ENCODE data around the gene ASPM. TPM values are rescaled to one million over a fixed set of nuclear protein-coding genes. Genes with fewer than 3 reads are reported as not detected.
"Not testable (repeated sequence)": the region's sequence is repeated elsewhere in the genome, so short reads cannot be mapped to it uniquely, and the experiment has no call there.

ASPM gene
- total RNA-seq, 1 donor from 2014 or later = 43.0 TPM

GRCh38 chr1:197049100-197049499, 97.4 kb downstream of the ASPM start:
- intact Hi-C loops (cut with micrococcal nuclease) = no loop called here

GRCh38 chr1:197042676-197043341, 103.7 kb downstream of the ASPM start:
- no peak for DNase-seq (ENCODE audit: low spot score)
- no peaks in the 10 kb centered on the region for H3K9me3 Mint-ChIP-seq
- H3K27ac Mint-ChIP-seq = no peak overlapping the region
- no peaks in the 10 kb centered on the region for H3K27me3 Mint-ChIP-seq (ENCODE audit: low read depth)
- no peaks in the 10 kb centered on the region for H3K36me3 Mint-ChIP-seq (ENCODE audit: low read depth)
- no peaks in the 10 kb centered on the region for H3K4me1 Mint-ChIP-seq (ENCODE audit: low read depth)
- no peak overlapping the region for H3K4me3 Mint-ChIP-seq (ENCODE audit: low read depth)
- intact Hi-C loops (cut with micrococcal nuclease) = no loop called here

More at GRCh38 chr1:197049100-197049499, 97.4 kb downstream of the ASPM start:
- DNase-seq (ENCODE audit: low spot score) = no peak
- Mint-ChIP-seq H3K9me3 (no peaks in the 10 kb centered on the region), H3K27ac (no peak overlapping the region), H3K36me3 (ENCODE audit: low read depth) (no peaks in the 10 kb centered on the region), H3K4me1 (ENCODE audit: low read depth) (no peaks in the 10 kb centered on the region), H3K4me3 (ENCODE audit: low read depth) (no peak overlapping the region), H3K27me3 (ENCODE audit: low read depth) (no peaks in the 10 kb centered on the region)

GRCh38 chr1:197041486-197042353, 104.7 kb downstream of the ASPM start:
- intact Hi-C loops (cut with micrococcal nuclease) = no loop called here
- no peak overlapping the region for H3K27ac Mint-ChIP-seq
- H3K9me3 Mint-ChIP-seq = no peaks in the 10 kb centered on the region
- H3K4me1 Mint-ChIP-seq (ENCODE audit: low read depth) = no peaks in the 10 kb centered on the region
- H3K4me3 Mint-ChIP-seq (ENCODE audit: low read depth) = no peak overlapping the region
- H3K27me3 Mint-ChIP-seq (ENCODE audit: low read depth) = no peaks in the 10 kb centered on the region
- H3K36me3 Mint-ChIP-seq (ENCODE audit: low read depth) = no peaks in the 10 kb centered on the region
- no peak for DNase-seq (ENCODE audit: low spot score)

GRCh38 chr1:197036861-197037260, 109.6 kb downstream of the ASPM start:
- Mint-ChIP-seq H3K4me1 (ENCODE audit: low read depth) (no peaks in the 10 kb centered on the region), H3K9me3 (no peaks in the 10 kb centered on the region), H3K27ac (no peak overlapping the region), H3K27me3 (ENCODE audit: low read depth) (no peaks in the 10 kb centered on the region), H3K4me3 (ENCODE audit: low read depth) (no peak overlapping the region), H3K36me3 (ENCODE audit: low read depth) (no peaks in the 10 kb centered on the region)
- no peak for DNase-seq (ENCODE audit: low spot score)
- intact Hi-C loops (cut with micrococcal nuclease) = no loop called here

- H3K4me1 Mint-ChIP-seq (ENCODE audit: low read depth); DNase-seq (ENCODE audit: low spot score); H3K27ac Mint-ChIP-seq; H3K4me3 Mint-ChIP-seq (ENCODE audit: low read depth); H3K27me3 Mint-ChIP-seq (ENCODE audit: low read depth); intact Hi-C loops (cut with micrococcal nuclease); H3K36me3 Mint-ChIP-seq (ENCODE audit: low read depth); H3K9me3 Mint-ChIP-seq: not testable (repeated sequence)
These were observed 111.7 kb downstream of the ASPM start for GRCh38 chr1:197034631-197035339.

Other genes starting within 250 kb of the ASPM start
- gene CFHR2, start 202.9 kb downstream of the ASPM start, total RNA-seq = not detected in 2 replicates
- gene CFHR5, start 169.1 kb downstream of the ASPM start, total RNA-seq = not detected in 2 replicates
- not detected in 2 replicates for gene F13B, start 79.4 kb downstream of the ASPM start, total RNA-seq
- gene ZBTB41, start 54.6 kb upstream of the ASPM start, total RNA-seq = 5.1 and 5.4 TPM in 2 replicates
- not detected in 2 replicates for gene CRB1, start 121.6 kb upstream of the ASPM start, total RNA-seq